Mesenchymal stem cell (in vitro differentiated cells and primary cell): ENCODE data around the gene SF3B5.
"Not testable (repeated sequence)": the region's sequence is repeated elsewhere in the genome, so short reads cannot be mapped to it uniquely, and the experiment has no call there.

Source experiments
- DNase-seq: peaks from one replicate; pipeline ENCODE4 v3.0.0-alpha.2; 2013
- H2AFZ ChIP-seq: one replicate; pipeline ENCODE4 v1.6.1; 2013; ENCODE audit warnings: low read depth, mild to moderate bottlenecking, control low read depth, inconsistent platforms, low read length, moderate library complexity
- H2AK5ac ChIP-seq: 2 replicates; pipeline ENCODE4 v1.6.1; 2013; ENCODE audit warnings: low read length, moderate library complexity, mild to moderate bottlenecking, inconsistent platforms; ENCODE audit not compliant: severe bottlenecking
- H2BK120ac ChIP-seq: one replicate; pipeline ENCODE4 v1.6.1; 2013; ENCODE audit warnings: low read depth, mild to moderate bottlenecking, inconsistent platforms, low read length, moderate library complexity
- H2BK12ac ChIP-seq, 2 experiments: one replicate each; pipeline ENCODE4 v1.6.1; 2013; ENCODE audit warnings: inconsistent platforms in 2 of 2, low read length in 2 of 2, mild to moderate bottlenecking in 2 of 2, moderate library complexity in 2 of 2, control low read depth in 1 of 2
- H2BK15ac ChIP-seq: one replicate; pipeline ENCODE4 v1.6.1; 2013; ENCODE audit warnings: mild to moderate bottlenecking, low read depth, inconsistent platforms; ENCODE audit not compliant: poor library complexity, severe bottlenecking
- H2BK5ac ChIP-seq: 2 replicates; pipeline ENCODE4 v1.6.1; 2013; ENCODE audit warnings: low read depth, mild to moderate bottlenecking, low read length, control low read depth, inconsistent platforms; ENCODE audit not compliant: poor library complexity, severe bottlenecking
- H3K14ac ChIP-seq, 2 experiments: one replicate each; pipeline ENCODE4 v1.6.1; 2013; ENCODE audit warnings: inconsistent platforms in 2 of 2, low read length in 2 of 2, control low read depth in 1 of 2, mild to moderate bottlenecking in 1 of 2, moderate library complexity in 1 of 2
- H3K18ac ChIP-seq, 2 experiments: one replicate each; pipeline ENCODE4 v1.6.1; 2013; ENCODE audit warnings: inconsistent platforms in 2 of 2, low read length in 2 of 2, control low read depth in 1 of 2, low read depth in 1 of 2, mild to moderate bottlenecking in 1 of 2
- H3K23ac ChIP-seq, 2 experiments: one replicate each; pipeline ENCODE4 v1.6.1; 2013; ENCODE audit warnings: inconsistent platforms in 2 of 2, low read length in 2 of 2, mild to moderate bottlenecking in 2 of 2, moderate library complexity in 2 of 2, control low read depth in 1 of 2
- H3K27ac ChIP-seq: 2 replicates; pipeline ENCODE4 v1.5.1; 2013; ENCODE audit warnings: mild to moderate bottlenecking, moderate library complexity, low read length, control low read depth, inconsistent platforms; ENCODE audit not compliant: poor library complexity, severe bottlenecking
- H3K27me3 ChIP-seq, 2 experiments: 2 replicates each; pipeline versions ENCODE4 v1.6.1 to v1.7.0; 2013; ENCODE audit warnings: low read length in 2 of 2, mild to moderate bottlenecking in 2 of 2, moderate library complexity in 2 of 2, control low read depth in 1 of 2, inconsistent platforms in 1 of 2; ENCODE audit not compliant: control insufficient read depth in 1 of 2, insufficient read depth in 1 of 2
- H3K36me3 ChIP-seq, 2 experiments: 2 replicates each; pipeline versions ENCODE4 v1.6.1 to v1.7.0; 2013; ENCODE audit warnings: low read length in 2 of 2, control low read depth in 1 of 2, inconsistent platforms in 1 of 2, low read depth in 1 of 2, mild to moderate bottlenecking in 1 of 2; ENCODE audit not compliant: insufficient read depth in 2 of 2, control insufficient read depth in 1 of 2
- H3K4ac ChIP-seq, 2 experiments: one replicate each; pipeline ENCODE4 v1.6.1; 2013; ENCODE audit warnings: inconsistent platforms in 2 of 2, low read length in 2 of 2, mild to moderate bottlenecking in 2 of 2, moderate library complexity in 2 of 2, control low read depth in 1 of 2, low read depth in 1 of 2
- H3K4me1 ChIP-seq: 2 replicates; pipeline ENCODE4 v1.6.1; 2013; ENCODE audit warnings: low read depth, low read length, control low read depth; ENCODE audit not compliant: control insufficient read depth, insufficient read depth
- H3K4me2 ChIP-seq: 2 replicates; pipeline ENCODE4 v1.6.1; 2013; ENCODE audit warnings: low read length, mild to moderate bottlenecking, inconsistent platforms; ENCODE audit not compliant: poor library complexity, severe bottlenecking
- H3K4me3 ChIP-seq, 2 experiments: 2 replicates each; pipeline versions ENCODE4 v1.5.1 to v1.7.0; 2013; ENCODE audit warnings: low read length in 2 of 2, mild to moderate bottlenecking in 2 of 2, control low read depth in 1 of 2, low read depth in 1 of 2; ENCODE audit not compliant: insufficient read depth in 1 of 2
- H3K79me1 ChIP-seq: replicated peaks from 2 replicates; pipeline ENCODE4 v1.6.1; 2013; ENCODE audit warnings: mild to moderate bottlenecking, control low read depth, low read length, inconsistent platforms; ENCODE audit not compliant: poor library complexity, severe bottlenecking
- H3K9ac ChIP-seq: 2 replicates; pipeline ENCODE4 v1.7.0; 2013; ENCODE audit warnings: mild to moderate bottlenecking, low read length, moderate library complexity
- H3K9me3 ChIP-seq: 2 replicates; pipeline ENCODE4 v1.7.0; 2013; ENCODE audit warnings: mild to moderate bottlenecking, low read length; ENCODE audit not compliant: control insufficient read depth
- H4K8ac ChIP-seq: one replicate; pipeline ENCODE4 v1.6.1; 2013; ENCODE audit warnings: inconsistent platforms, mild to moderate bottlenecking, low read length, moderate library complexity
- H4K91ac ChIP-seq: one replicate; pipeline ENCODE4 v1.6.1; 2013; ENCODE audit warnings: mild to moderate bottlenecking, low read length, inconsistent platforms
- WGBS: methylation state at CpG from one replicate; pipeline ENCODE4 v1.1.7; 2013; ENCODE audit warnings: mixed read lengths; 5-methylcytosine and 5-hydroxymethylcytosine counted together

The SF3B5 gene

GRCh38 chr6:144049386-144049785, 46.0 kb downstream of the SF3B5 start:
- no peaks in the 10 kb centered on the region for H3K4me1 ChIP-seq
- no peak overlapping the region for H4K8ac ChIP-seq
- no peak overlapping the region for H2BK120ac ChIP-seq
- no peak overlapping the region for H2AK5ac ChIP-seq
- H3K79me1 ChIP-seq = no peaks in the 10 kb centered on the region
- no peak overlapping the region for H2AFZ ChIP-seq
- no peak overlapping the region for H3K27ac ChIP-seq
- H2BK5ac ChIP-seq = no peak overlapping the region
- no peaks in the 10 kb centered on the region for H3K27me3 ChIP-seq
- H3K36me3 ChIP-seq = no peaks in the 10 kb centered on the region
- H2BK15ac ChIP-seq = no peak overlapping the region
- no peak overlapping the region for H3K18ac ChIP-seq
- no peak overlapping the region for H3K4ac ChIP-seq
- no peak for DNase-seq
- no peak overlapping the region for H3K23ac ChIP-seq
- H2BK12ac ChIP-seq = no peak overlapping the region
- H3K4me3 ChIP-seq = no peak overlapping the region
- H4K91ac ChIP-seq = no peak overlapping the region
- no peak overlapping the region for H3K14ac ChIP-seq
- H3K4me2 ChIP-seq = no peak overlapping the region
- 77% methylated on average over 1 of the region's 1 CpG for WGBS
- H3K9ac ChIP-seq = no peak overlapping the region
- H3K9me3 ChIP-seq = peaks cover 2% of the 10 kb centered on the region

- no peak overlapping the region for H2BK15ac ChIP-seq
- no peak overlapping the region for H4K91ac ChIP-seq
- no peak overlapping the region for H3K18ac ChIP-seq
- H3K4me1 ChIP-seq = no peaks in the 10 kb centered on the region
- H2AFZ ChIP-seq = no peak overlapping the region
- no peak overlapping the region for H2BK120ac ChIP-seq
- DNase-seq = no peak
- H2BK12ac ChIP-seq = no peak overlapping the region
- no peak overlapping the region for H3K14ac ChIP-seq
- no peaks in the 10 kb centered on the region for H3K27me3 ChIP-seq
- H3K4me3 ChIP-seq = no peak overlapping the region
- no peak overlapping the region for H4K8ac ChIP-seq
- H3K4me2 ChIP-seq = no peak overlapping the region
- WGBS = no CpG with 5 or more reads among the region's 1 CpG
- H3K9ac ChIP-seq = no peak overlapping the region
- no peak overlapping the region for H2BK5ac ChIP-seq
- no peak overlapping the region for H2AK5ac ChIP-seq
- H3K23ac ChIP-seq = no peak overlapping the region
- H3K4ac ChIP-seq = no peak overlapping the region
- no peaks in the 10 kb centered on the region for H3K36me3 ChIP-seq
- H3K27ac ChIP-seq = no peak overlapping the region
- peaks cover 2% of the 10 kb centered on the region for H3K9me3 ChIP-seq
- no peaks in the 10 kb centered on the region for H3K79me1 ChIP-seq
Measured at GRCh38 chr6:144047688-144048087, 47.7 kb downstream of the SF3B5 start.

GRCh38 chr6:144046672-144047071, 48.7 kb downstream of the SF3B5 start:
- H2BK12ac ChIP-seq, H3K14ac ChIP-seq, H3K4me3 ChIP-seq, H3K9ac ChIP-seq, H3K9me3 ChIP-seq, H2AFZ ChIP-seq, H3K4me2 ChIP-seq, H3K27me3 ChIP-seq, H3K36me3 ChIP-seq, H2AK5ac ChIP-seq, H2BK15ac ChIP-seq, H2BK5ac ChIP-seq, H3K18ac ChIP-seq, H3K79me1 ChIP-seq, H3K23ac ChIP-seq, H4K91ac ChIP-seq, H3K27ac ChIP-seq, H2BK120ac ChIP-seq, H4K8ac ChIP-seq, H3K4ac ChIP-seq, H3K4me1 ChIP-seq, DNase-seq: not testable (repeated sequence)
- WGBS = 85% methylated on average over 8 of the region's 8 CpGs

- DNase-seq, H4K91ac ChIP-seq, H3K27me3 ChIP-seq, H3K9ac ChIP-seq, H3K14ac ChIP-seq, H3K4me3 ChIP-seq, H2BK15ac ChIP-seq, H2AK5ac ChIP-seq, H3K9me3 ChIP-seq, H3K18ac ChIP-seq, H3K4ac ChIP-seq, H3K4me1 ChIP-seq, H2BK5ac ChIP-seq, H2BK120ac ChIP-seq, H3K36me3 ChIP-seq, H4K8ac ChIP-seq, H3K27ac ChIP-seq, H3K4me2 ChIP-seq, H2AFZ ChIP-seq, H3K23ac ChIP-seq, H3K79me1 ChIP-seq, H2BK12ac ChIP-seq: not testable (repeated sequence)
- 77% methylated on average over 1 of the region's 2 CpGs for WGBS
Measured at GRCh38 chr6:144044989-144045388, 50.4 kb downstream of the SF3B5 start.
